ENCODE data around the gene PPM1E. TPM values are rescaled to one million over a fixed set of nuclear protein-coding genes. Genes with fewer than 3 reads are reported as not detected.
"Not testable (repeated sequence)": the region's sequence is repeated elsewhere in the genome, so short reads cannot be mapped to it uniquely, and the experiment has no call there.

PPM1E gene
- total RNA-seq, 2 donors from 2014 or later: 0.05 to 0.32 TPM

DNA sequence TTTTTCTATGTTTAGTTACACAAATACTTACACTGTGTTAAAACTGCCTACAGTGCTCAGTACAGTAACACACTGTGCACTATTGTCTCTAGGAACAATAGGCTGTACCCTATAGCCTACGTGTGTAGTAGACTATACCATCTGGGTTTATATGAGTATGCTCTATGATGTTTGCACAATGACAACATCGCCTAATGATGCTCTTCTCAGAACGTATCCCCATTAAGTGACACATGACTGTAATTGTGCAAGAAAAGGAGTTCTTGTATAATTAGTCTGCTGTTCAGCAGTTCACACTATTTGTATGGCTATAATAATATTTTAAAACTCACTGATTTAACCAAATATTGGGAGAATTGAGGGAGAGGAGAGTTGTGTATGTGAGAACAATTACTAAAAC lies 177.3 kb downstream of the PPM1E start:
- intact Hi-C loops (cut with DNase I): no loop called here
- TF ChIP-seq, protein P1, sequence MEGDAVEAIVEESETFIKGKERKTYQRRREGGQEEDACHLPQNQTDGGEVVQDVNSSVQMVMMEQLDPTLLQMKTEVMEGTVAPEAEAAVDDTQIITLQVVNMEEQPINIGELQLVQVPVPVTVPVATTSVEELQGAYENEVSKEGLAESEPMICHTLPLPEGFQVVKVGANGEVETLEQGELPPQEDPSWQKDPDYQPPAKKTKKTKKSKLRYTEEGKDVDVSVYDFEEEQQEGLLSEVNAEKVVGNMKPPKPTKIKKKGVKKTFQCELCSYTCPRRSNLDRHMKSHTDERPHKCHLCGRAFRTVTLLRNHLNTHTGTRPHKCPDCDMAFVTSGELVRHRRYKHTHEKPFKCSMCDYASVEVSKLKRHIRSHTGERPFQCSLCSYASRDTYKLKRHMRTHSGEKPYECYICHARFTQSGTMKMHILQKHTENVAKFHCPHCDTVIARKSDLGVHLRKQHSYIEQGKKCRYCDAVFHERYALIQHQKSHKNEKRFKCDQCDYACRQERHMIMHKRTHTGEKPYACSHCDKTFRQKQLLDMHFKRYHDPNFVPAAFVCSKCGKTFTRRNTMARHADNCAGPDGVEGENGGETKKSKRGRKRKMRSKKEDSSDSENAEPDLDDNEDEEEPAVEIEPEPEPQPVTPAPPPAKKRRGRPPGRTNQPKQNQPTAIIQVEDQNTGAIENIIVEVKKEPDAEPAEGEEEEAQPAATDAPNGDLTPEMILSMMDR (IDR thresholded peaks at IDR 0.05): no peak
- DNase-seq: no peak

DNA sequence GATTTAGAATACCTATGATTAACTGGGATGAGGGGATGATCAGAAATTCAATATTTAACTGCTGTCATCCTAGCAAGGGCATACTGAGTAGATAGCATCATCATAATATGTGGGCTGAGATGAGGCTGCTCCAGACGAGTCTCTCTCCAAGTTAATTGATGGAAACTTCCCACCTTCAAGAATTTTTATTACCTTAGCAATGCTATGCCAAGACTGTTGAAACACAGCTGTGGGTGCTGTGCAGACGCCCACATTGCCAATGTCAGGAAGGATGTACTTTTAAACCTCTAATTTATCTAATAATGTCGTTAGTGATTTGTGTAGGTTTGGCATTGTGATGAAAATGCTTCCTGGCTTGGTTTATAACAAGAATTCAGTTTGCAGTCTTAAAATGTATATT lies 180.6 kb downstream of the PPM1E start:
- Histone ChIP-seq H3K9ac (ENCODE audit: low read depth in 2 of 2, low read length in 2 of 2) (no peak overlapping the region), H3K4me1 (no peaks in the 10 kb centered on the region), H3K27me3 (no peaks in the 10 kb centered on the region), H3K9me3 (no peaks in the 10 kb centered on the region), H3K27ac (no peak overlapping the region), H3K36me3 (no peaks in the 10 kb centered on the region), H3K4me3 (no peak overlapping the region)
- intact Hi-C loops (cut with DNase I): no loop called here
- DNase-seq: no peak
- TF ChIP-seq, protein P1 (IDR thresholded peaks at IDR 0.05): no peak

More for the DNA sequence above, 177.3 kb downstream of the PPM1E start:
- no peaks in the 10 kb centered on the region for H3K4me1 ChIP-seq
- no peaks in the 10 kb centered on the region for H3K27me3 ChIP-seq
- H3K27ac ChIP-seq: no peak overlapping the region
- H3K9ac ChIP-seq (ENCODE audit: low read depth in 2 of 2, low read length in 2 of 2): no peak overlapping the region
- H3K4me3 ChIP-seq: no peak overlapping the region
- no peaks in the 10 kb centered on the region for H3K36me3 ChIP-seq
- no peaks in the 10 kb centered on the region for H3K9me3 ChIP-seq

DNA sequence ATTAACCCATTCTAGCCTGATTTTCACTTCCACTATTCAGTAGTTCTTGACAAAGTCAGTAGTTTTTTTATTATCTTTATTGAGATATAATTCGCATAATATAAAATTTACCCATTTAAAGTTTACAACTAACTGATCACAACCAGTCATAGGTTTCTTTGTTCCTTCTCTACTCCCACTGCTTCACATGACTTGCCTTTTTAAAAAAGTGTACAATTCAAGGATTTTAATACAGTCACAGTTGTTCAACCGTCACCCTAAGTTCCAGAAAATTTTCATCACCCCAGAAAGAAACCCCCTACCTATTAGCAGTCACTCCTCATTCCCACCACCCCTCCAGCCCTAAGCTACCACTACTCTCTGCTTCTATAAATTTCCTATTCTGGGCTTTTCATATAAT lies 188.5 kb downstream of the PPM1E start:
- H3K27ac ChIP-seq: no peak overlapping the region
- no peak overlapping the region for H3K4me3 ChIP-seq
- TF ChIP-seq, protein P1 (IDR thresholded peaks at IDR 0.05): no peak
- no peaks in the 10 kb centered on the region for H3K27me3 ChIP-seq
- no peaks in the 10 kb centered on the region for H3K36me3 ChIP-seq
- H3K9ac ChIP-seq (ENCODE audit: low read depth in 2 of 2, low read length in 2 of 2): no peak overlapping the region
- intact Hi-C loops (cut with DNase I): no loop called here
- no peak for DNase-seq
- no peaks in the 10 kb centered on the region for H3K4me1 ChIP-seq
- no peaks in the 10 kb centered on the region for H3K9me3 ChIP-seq

DNA sequence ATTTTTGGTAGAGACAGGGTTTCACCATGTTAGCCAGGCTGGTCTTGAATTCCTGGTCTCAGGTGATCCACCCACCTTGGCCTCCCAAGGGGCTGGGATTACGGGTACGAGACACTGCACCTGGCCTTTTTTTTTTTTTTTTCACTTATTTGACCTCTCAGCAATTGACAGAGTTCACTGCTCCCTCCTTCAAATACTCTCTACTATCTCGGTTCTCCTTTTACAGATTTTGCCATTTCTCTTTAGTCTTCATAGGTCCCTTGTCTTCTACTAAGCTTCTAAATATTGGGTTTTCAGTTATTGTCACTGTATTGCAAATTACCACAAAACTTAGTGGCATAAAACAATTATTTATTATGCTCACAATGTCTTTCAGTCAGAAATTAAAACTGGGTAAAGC lies 191.8 kb downstream of the PPM1E start:
- no peak overlapping the region for H3K9ac ChIP-seq (ENCODE audit: low read depth in 2 of 2, low read length in 2 of 2)
- no peak overlapping the region for H3K27ac ChIP-seq
- TF ChIP-seq, protein P1 (IDR thresholded peaks at IDR 0.05): no peak
- no peaks in the 10 kb centered on the region for H3K36me3 ChIP-seq
- H3K9me3 ChIP-seq: no peaks in the 10 kb centered on the region
- H3K4me1 ChIP-seq: no peaks in the 10 kb centered on the region
- no peak for DNase-seq
- H3K4me3 ChIP-seq: no peak overlapping the region
- intact Hi-C loops (cut with DNase I): no loop called here
- no peaks in the 10 kb centered on the region for H3K27me3 ChIP-seq

DNA sequence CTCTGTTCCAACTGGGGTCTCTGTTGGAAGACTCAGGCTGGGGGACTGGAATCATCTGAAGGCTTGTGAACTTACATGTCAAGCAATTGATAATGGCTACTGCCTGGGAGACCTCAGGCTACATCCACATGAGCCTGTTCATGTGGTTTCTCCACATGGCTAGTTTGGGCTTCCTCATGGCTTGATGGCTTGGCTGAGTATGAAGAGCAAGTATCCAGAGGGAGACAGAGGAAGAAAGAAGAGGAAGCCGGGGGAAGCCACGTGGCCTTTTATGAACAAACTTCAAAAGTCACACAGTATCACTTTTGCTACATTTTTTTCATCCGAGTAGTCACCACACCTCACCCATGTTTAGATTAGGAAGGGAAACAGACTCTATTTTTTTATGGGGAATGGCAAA lies 192.2 kb downstream of the PPM1E start:
- no peaks in the 10 kb centered on the region for H3K9me3 ChIP-seq
- no peaks in the 10 kb centered on the region for H3K4me1 ChIP-seq
- intact Hi-C loops (cut with DNase I): no loop called here
- H3K9ac ChIP-seq (ENCODE audit: low read depth in 2 of 2, low read length in 2 of 2): no peak overlapping the region
- no peak overlapping the region for H3K27ac ChIP-seq
- no peaks in the 10 kb centered on the region for H3K36me3 ChIP-seq
- no peaks in the 10 kb centered on the region for H3K27me3 ChIP-seq
- TF ChIP-seq, protein P1 (IDR thresholded peaks at IDR 0.05): no peak
- H3K4me3 ChIP-seq: no peak overlapping the region
- no peak for DNase-seq

DNA sequence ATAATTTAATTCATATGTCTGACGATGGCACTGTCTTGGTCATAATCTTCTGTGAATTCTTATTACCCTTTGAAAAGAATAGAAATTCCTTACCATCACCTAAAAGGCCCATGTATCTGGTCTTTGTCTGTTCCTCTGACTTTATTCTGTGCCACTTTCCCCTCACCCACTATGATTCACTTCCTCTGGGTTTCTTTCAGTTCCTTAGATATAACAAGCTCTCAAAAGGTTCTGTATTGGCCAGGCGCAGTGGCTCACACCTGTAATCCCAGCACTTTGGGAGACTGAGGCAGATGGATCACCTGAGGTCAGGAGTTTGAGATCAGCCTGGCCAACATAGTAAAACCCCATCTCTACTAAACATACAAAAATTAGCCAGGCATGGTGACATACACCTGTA lies 198.7 kb downstream of the PPM1E start:
- H3K9me3 ChIP-seq; H3K36me3 ChIP-seq; H3K27ac ChIP-seq; H3K27me3 ChIP-seq; H3K9ac ChIP-seq (ENCODE audit: low read depth in 2 of 2, low read length in 2 of 2); H3K4me1 ChIP-seq; intact Hi-C loops (cut with DNase I); H3K4me3 ChIP-seq; DNase-seq: not testable (repeated sequence)

Data from colonic mucosa (tissue), 4 donors.